Astrocyte (in vitro differentiated cells and primary cell): ENCODE results near the gene JPH4. TPM values are rescaled to one million over a fixed set of nuclear protein-coding genes. Genes with fewer than 3 reads are reported as not detected.

Experiments used
- total RNA-seq: library from RNA; stranded (reverse); gene quantifications from 2 replicates; pipeline ENCODE4 v1.2.1, GENCODE V29; 2021

Gene JPH4
- total RNA-seq, 1 donor from 2014 or later = 1.1 TPM

Other genes starting within 250 kb of the JPH4 start
- gene SLC22A17, start 225.9 kb downstream of the JPH4 start, total RNA-seq = 29.3 and 39.5 TPM in 2 replicates
- 5.8 and 6.5 TPM in 2 replicates for gene EFS, start 213.6 kb downstream of the JPH4 start, total RNA-seq
- gene IL25, start 206.0 kb downstream of the JPH4 start, total RNA-seq = not detected in 2 replicates
- not detected in 2 replicates for gene CMTM5, start 201.7 kb downstream of the JPH4 start, total RNA-seq
- gene MYH6, start 170.5 kb downstream of the JPH4 start, total RNA-seq = not detected in 2 replicates
- not detected in 2 replicates for gene MYH7, start 143.1 kb downstream of the JPH4 start, total RNA-seq
- 28.6 and 31.2 TPM in 2 replicates for gene NGDN, start 109.1 kb downstream of the JPH4 start, total RNA-seq
- gene ZFHX2, start 27.0 kb downstream of the JPH4 start, total RNA-seq = 27.3 TPM in 2 replicates
- gene THTPA, start 22.5 kb downstream of the JPH4 start, total RNA-seq = 6.8 and 8.1 TPM in 2 replicates
- 73.6 and 80.9 TPM in 2 replicates for gene AP1G2, start 11.0 kb downstream of the JPH4 start, total RNA-seq
- 1.1 and 2.1 TPM in 2 replicates for gene DHRS2, start 57.6 kb upstream of the JPH4 start, total RNA-seq